ENCODE results near the gene WBP1L.
A peak's percentile ranks its signal among the peaks of the same experiment; 100 is the strongest.
"Not testable (repeated sequence)": the region's sequence is repeated elsewhere in the genome, so short reads cannot be mapped to it uniquely, and the experiment has no call there.

The WBP1L gene

DNA sequence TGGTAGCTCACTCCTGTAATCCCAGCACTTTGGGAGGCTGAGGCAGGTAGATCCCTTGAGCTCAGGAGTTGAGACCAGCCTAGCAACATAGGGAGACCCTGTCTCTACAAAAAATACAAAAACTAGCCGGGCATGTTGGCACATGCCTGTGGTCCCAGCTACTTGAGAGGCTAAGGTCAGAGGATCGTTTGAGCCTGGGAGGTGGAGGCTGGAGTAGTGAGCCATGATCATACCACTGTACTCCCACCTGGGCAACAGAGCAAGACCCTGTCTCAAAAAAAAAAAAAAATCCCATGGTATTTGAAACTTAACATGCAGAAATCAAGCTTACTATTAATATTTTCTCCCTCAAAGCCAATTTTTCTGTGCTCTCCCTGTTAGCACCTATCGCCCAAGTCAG lies 23.4 kb upstream of the WBP1L start:
- no peak for DNase-seq
- intact Hi-C loops (cut with DNase I): no loop called here

DNA sequence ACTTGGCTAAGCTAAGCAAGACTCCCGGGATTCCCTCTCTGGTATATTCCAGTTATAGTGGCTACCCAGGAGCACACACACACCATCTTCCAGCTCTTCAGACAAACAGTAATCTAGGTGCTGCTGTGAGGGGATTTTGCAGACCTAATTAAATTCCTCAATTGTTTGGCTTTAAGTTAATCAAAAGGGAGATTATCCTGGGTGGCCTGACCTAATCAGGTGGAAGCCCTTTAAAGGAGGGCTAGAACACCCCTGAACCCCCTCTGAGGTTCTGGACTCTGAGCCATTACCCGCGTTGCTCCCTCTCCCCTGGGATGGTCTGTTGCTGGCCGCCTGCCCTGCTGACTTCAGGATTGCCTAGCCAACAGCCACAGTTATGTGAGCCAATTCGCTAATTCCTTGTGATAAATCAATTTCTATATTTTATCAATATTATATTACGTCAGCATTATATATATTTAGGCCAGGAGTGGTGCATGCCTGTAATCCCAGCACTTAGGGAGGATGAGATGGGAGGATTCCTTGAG lies 22.9 kb upstream of the WBP1L start:
- intact Hi-C loops (cut with DNase I): no loop called here

DNA sequence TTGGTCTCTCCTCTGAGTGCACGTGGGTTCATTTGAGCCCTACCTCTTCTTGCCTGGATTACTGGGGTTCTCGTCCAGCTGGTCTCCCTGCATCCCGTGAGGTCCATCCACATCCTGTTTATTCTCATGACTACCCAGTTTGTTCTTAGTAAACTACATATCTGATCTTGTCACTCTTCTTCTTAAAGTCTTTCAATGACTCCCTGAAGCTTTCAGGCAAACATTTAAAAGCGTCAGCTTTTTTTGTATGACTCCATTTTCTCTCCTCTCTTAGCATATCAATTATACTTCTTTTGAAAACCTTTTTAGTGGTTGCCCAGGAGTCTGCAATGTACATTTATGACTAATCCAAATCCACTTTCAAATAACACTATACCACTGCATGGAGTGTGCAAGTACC lies 21.8 kb upstream of the WBP1L start:
- no peak for DNase-seq
- intact Hi-C loops (cut with DNase I): no loop called here

More for the DNA sequence above, 22.9 kb upstream of the WBP1L start:
- DNase-seq: no peak

- intact Hi-C loops (cut with DNase I): no loop called here
- DNase-seq: no peak
Observed at GRCh38 chr10:102723989-102724388, 19.8 kb upstream of the WBP1L start.

GRCh38 chr10:102726274-102726673 lies 17.5 kb upstream of the WBP1L start:
- intact Hi-C loops (cut with DNase I): loop anchor here (5.0 kb wide), 1 partner anchor 176 kb away; no protein-coding TSS in a partner anchor
- DNase-seq: peak in 19 of 42 donors; percentile 9 to 61 (median 40)

GRCh38 chr10:102727037-102727818 lies 16.5 kb upstream of the WBP1L start:
- intact Hi-C loops (cut with DNase I): loop anchor here (5.0 kb wide), 1 partner anchor 175 kb away; no protein-coding TSS in a partner anchor
- DNase-seq: peak in 3 of 42 donors; percentile 37 to 47 (median 44)

- intact Hi-C loops (cut with DNase I): loop anchor here (5.0 to 10.0 kb wide), 4 partner anchors 115 to 515 kb away; partner anchors contain the start of gene RPEL1
- DNase-seq: peak; percentile 76 to 96 (median 89)
Observed at GRCh38 chr10:102729029-102730026, 14.4 kb upstream of the WBP1L start.

DNA sequence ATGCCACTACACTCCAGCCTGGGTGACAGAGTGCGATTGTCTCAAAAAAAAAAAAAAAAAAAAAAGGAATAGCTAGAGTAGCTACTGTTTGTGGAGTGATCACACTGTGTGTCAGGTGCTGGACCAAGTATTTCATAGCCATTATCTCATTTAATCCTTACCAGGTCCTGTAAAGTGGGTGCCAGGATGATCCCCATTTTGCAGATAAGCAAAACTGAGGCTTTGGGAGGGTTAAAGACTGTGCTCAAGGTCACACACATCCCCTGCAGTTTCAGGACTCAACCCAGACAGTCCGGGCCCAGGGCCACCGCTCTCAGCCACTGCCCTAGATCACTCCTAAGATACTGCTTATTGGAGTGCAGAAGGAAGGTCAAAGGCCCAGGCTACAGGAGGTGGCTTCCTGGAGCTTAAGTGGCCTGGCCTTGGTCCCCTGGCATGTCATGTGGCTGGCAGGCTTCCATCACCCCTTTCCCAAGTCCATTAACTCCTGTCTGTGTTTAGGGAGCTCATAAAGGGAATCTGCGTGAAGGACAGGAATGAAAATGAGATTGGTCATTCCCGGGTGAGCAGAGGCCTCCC lies 12.4 kb upstream of the WBP1L start:
- peak in 1 of 42 donors; percentile 36 for DNase-seq
- intact Hi-C loops (cut with DNase I): loop anchor here (10.0 kb wide), 3 partner anchors 113 to 513 kb away; partner anchors contain the start of gene RPEL1

GRCh38 chr10:102732661-102733060 lies 11.1 kb upstream of the WBP1L start:
- DNase-seq: peak in 1 of 42 donors; percentile 13
- intact Hi-C loops (cut with DNase I): loop anchor here (10.0 kb wide), 3 partner anchors 112 to 512 kb away; partner anchors contain the start of gene RPEL1

DNA sequence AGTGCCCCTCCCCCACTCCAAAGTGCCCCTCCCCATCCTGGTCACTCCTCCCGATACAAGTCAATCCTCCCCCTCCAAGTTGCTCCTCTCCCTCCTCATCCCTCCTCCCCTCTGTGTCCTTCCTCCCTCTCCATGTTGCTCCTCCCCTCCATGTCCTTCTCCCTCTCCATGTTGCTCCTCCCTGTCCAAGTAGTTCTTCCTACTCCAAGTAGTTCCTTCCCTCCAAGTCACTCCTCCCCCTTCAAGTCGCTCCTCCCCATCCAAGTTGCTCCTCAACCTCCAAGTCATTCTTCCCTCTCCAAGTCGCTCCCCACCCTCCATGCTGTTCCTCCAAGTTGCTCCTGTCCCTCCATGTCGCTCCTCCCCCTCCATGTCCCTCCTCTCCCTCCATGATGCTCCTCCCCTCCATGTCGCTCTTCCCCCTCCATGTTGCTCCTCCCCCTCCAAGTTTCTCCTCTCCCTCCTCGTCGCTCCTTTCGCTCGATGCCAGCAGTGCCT lies 8.6 kb upstream of the WBP1L start:
- DNase-seq: peak in 1 of 42 donors; percentile 31
- intact Hi-C loops (cut with DNase I): loop anchor here (10.0 kb wide), 3 partner anchors 110 to 510 kb away; partner anchors contain the start of gene RPEL1

- intact Hi-C loops (cut with DNase I): loop anchor here (10.0 kb wide), 3 partner anchors 106 to 506 kb away; partner anchors contain the start of gene RPEL1
- DNase-seq: no peak
Observed at GRCh38 chr10:102738692-102739121, 5.0 kb upstream of the WBP1L start.

GRCh38 chr10:102740229-102740628 lies 3.5 kb upstream of the WBP1L start:
- intact Hi-C loops (cut with DNase I): no loop called here
- DNase-seq: no peak

DNA sequence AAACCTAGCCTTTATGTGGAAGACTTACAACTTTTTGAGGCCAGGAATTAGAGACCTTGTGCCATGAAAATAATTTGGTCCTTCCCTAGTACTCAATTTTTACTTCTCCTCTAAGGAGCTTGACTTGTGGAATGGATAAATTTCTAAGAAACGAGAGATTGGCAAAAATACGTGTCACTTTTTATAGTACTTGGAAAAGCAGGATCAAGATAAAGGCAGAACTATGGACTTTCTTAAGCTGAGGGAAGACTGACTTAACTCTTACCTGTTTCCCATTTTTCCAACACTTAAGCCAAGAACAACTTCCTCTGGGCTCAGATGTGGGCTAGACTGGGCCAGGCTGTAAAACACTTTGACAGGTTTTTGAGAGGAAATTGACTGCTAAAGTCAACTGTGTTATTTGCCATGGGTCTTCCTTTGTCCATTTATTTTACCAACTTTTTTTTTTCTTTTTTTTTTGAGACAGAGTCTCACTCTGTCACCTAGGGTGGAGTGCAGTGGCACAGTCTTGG lies 2.0 kb upstream of the WBP1L start:
- no peak for DNase-seq
- intact Hi-C loops (cut with DNase I): no loop called here

GRCh38 chr10:102742313-102742712 lies 1.4 kb upstream of the WBP1L start:
- DNase-seq; intact Hi-C loops (cut with DNase I): not testable (repeated sequence)

- no peak for DNase-seq
- intact Hi-C loops (cut with DNase I): no loop called here
Observed at GRCh38 chr10:102743078-102743587, 615 bp upstream of the WBP1L start.

GRCh38 chr10:102744374-102745051 lies 765 bp downstream of the WBP1L start:
- DNase-seq: peak in 36 of 42 donors; percentile 3 to 78 (median 38)
- intact Hi-C loops (cut with DNase I): no loop called here

GRCh38 chr10:102745157-102745556 lies 1.4 kb downstream of the WBP1L start:
- no peak for DNase-seq
- intact Hi-C loops (cut with DNase I): no loop called here

All from head of caudate nucleus (tissue), 42 donors.